ENCODE measurements around the gene EIPR1. TPM values are rescaled to one million over a fixed set of nuclear protein-coding genes. Genes with fewer than 3 reads are reported as not detected.

The EIPR1 gene
- total and polyA plus RNA-seq, 10 of the 15 experiments (the other 5 are each of a cell fraction or from before 2014, with no cell fraction given) = 23.6 to 61.2 (median 42.2) TPM

GRCh38 chr2:3185256-3185655 lies 192.4 kb downstream of the EIPR1 start:
- Histone ChIP-seq H3K27ac (ENCODE audit: control insufficient read depth, insufficient read depth) (no peak overlapping the region), H3K79me2 (ENCODE audit: control insufficient read depth, insufficient read depth, low read length) (no peaks in the 10 kb centered on the region), H3K4me3 (no peak overlapping the region), H3K4me1 (ENCODE audit: control insufficient read depth, insufficient read depth, low read length) (no peaks in the 10 kb centered on the region), H3K9me3 (replicated peaks; ENCODE audit: control insufficient read depth, insufficient read depth, low read length) (peaks cover 4% of the 10 kb centered on the region; the same call in 2 of the 3 replicates), H3K4me2 (ENCODE audit: control insufficient read depth, insufficient read depth) (no peak overlapping the region), H3K9ac (ENCODE audit: control insufficient read depth, insufficient read depth, low read length) (no peak overlapping the region), H4K20me1 (ENCODE audit: control insufficient read depth, insufficient read depth) (no peaks in the 10 kb centered on the region), H2AFZ (ENCODE audit: control insufficient read depth, low read depth, low read length) (no peak overlapping the region), H3K36me3 (ENCODE audit: control insufficient read depth in 2 of 2, insufficient read depth in 2 of 2, low read length in 1 of 2) (peaks cover 0 to 3% of the 10 kb centered on the region in 2 experiments; a peak in 3 of 4 replicates), H3K27me3 (replicated peaks in 1 of 2; ENCODE audit: control insufficient read depth in 2 of 2, insufficient read depth in 2 of 2, low read length in 1 of 2) (no peaks in the 10 kb centered on the region)
- no peak for TF ChIP-seq CEBPB (IDR thresholded peaks at IDR 0.05; ENCODE audit: borderline replicate concordance in 1 of 2, low read depth in 2 of 2, low read length in 2 of 2)
- no peak for TF ChIP-seq DPF2 (IDR thresholded peaks at IDR 0.05)
- TF ChIP-seq RB1 (IDR thresholded peaks at IDR 0.05; ENCODE audit: borderline replicate concordance) = no peak
- TF ChIP-seq, protein P1, sequence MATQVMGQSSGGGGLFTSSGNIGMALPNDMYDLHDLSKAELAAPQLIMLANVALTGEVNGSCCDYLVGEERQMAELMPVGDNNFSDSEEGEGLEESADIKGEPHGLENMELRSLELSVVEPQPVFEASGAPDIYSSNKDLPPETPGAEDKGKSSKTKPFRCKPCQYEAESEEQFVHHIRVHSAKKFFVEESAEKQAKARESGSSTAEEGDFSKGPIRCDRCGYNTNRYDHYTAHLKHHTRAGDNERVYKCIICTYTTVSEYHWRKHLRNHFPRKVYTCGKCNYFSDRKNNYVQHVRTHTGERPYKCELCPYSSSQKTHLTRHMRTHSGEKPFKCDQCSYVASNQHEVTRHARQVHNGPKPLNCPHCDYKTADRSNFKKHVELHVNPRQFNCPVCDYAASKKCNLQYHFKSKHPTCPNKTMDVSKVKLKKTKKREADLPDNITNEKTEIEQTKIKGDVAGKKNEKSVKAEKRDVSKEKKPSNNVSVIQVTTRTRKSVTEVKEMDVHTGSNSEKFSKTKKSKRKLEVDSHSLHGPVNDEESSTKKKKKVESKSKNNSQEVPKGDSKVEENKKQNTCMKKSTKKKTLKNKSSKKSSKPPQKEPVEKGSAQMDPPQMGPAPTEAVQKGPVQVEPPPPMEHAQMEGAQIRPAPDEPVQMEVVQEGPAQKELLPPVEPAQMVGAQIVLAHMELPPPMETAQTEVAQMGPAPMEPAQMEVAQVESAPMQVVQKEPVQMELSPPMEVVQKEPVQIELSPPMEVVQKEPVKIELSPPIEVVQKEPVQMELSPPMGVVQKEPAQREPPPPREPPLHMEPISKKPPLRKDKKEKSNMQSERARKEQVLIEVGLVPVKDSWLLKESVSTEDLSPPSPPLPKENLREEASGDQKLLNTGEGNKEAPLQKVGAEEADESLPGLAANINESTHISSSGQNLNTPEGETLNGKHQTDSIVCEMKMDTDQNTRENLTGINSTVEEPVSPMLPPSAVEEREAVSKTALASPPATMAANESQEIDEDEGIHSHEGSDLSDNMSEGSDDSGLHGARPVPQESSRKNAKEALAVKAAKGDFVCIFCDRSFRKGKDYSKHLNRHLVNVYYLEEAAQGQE (IDR thresholded peaks at IDR 0.05; ENCODE audit: low read depth, low read length) = no peak
- no peak for TF ChIP-seq CHD4 (IDR thresholded peaks at IDR 0.05)
- TF ChIP-seq, protein P2, sequence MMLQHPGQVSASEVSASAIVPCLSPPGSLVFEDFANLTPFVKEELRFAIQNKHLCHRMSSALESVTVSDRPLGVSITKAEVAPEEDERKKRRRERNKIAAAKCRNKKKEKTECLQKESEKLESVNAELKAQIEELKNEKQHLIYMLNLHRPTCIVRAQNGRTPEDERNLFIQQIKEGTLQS (IDR thresholded peaks at IDR 0.05; ENCODE audit: borderline replicate concordance, extremely low read depth, low read depth, low read length) = no peak
- TF ChIP-seq, protein P3, sequence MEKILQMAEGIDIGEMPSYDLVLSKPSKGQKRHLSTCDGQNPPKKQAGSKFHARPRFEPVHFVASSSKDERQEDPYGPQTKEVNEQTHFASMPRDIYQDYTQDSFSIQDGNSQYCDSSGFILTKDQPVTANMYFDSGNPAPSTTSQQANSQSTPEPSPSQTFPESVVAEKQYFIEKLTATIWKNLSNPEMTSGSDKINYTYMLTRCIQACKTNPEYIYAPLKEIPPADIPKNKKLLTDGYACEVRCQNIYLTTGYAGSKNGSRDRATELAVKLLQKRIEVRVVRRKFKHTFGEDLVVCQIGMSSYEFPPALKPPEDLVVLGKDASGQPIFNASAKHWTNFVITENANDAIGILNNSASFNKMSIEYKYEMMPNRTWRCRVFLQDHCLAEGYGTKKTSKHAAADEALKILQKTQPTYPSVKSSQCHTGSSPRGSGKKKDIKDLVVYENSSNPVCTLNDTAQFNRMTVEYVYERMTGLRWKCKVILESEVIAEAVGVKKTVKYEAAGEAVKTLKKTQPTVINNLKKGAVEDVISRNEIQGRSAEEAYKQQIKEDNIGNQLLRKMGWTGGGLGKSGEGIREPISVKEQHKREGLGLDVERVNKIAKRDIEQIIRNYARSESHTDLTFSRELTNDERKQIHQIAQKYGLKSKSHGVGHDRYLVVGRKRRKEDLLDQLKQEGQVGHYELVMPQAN (conservative IDR thresholded peaks at IDR 0.05) = no peak
- no peak for TF ChIP-seq JUNB (IDR thresholded peaks at IDR 0.05)
- no peak for TF ChIP-seq PML (IDR thresholded peaks at IDR 0.05; ENCODE audit: low read length)
- TF ChIP-seq ASH2L (IDR thresholded peaks at IDR 0.05; ENCODE audit: borderline replicate concordance, low read depth) = no peak
- TF ChIP-seq EZH2 (IDR thresholded peaks at IDR 0.05; ENCODE audit: borderline replicate concordance, control insufficient read depth, low read depth, low read length) = no peak
- TF ChIP-seq TAF1 (IDR thresholded peaks at IDR 0.05; ENCODE audit: borderline replicate concordance, low read depth, low read length) = no peak
- no peak for TF ChIP-seq GATAD2B (conservative IDR thresholded peaks at IDR 0.05; ENCODE audit: low read depth)
- TF ChIP-seq CREM (IDR thresholded peaks at IDR 0.05; ENCODE audit: low read depth) = no peak
- ChIA-PET CTCF (no interaction called here), SMC1A (ENCODE audit: uncharacterized antibody, unreplicated experiment) (no interaction called here), POLR2A (no interaction called here), RAD21 (ENCODE audit: unreplicated experiment) (no interaction called here)
- DNase-seq (ENCODE audit: low read depth, low spot score) (no peak), ATAC-seq (no peak), FAIRE-seq (no peak)
- 93% methylated on average over 15 of the region's 15 CpGs for WGBS (ENCODE audit: insufficient coverage, insufficient replicate concordance, low lambda C conversion rate, missing lambda C conversion rate)
- intact Hi-C loops (cut with micrococcal nuclease; ENCODE audit: unreplicated experiment) = no loop called here
- no TSS peak for BruUV-seq (replicated peaks)
- in situ Hi-C loops (cut with MboI) = no loop called here
